ENCODE measurements around the gene KIF22. TPM values are rescaled to one million over a fixed set of nuclear protein-coding genes. Genes with fewer than 3 reads are reported as not detected.

Gene KIF22
- total and polyA plus RNA-seq, 2 experiments from 2014 or later: 59.5 to 121 TPM

GRCh38 chr16:29819506-29819905 is 29.0 kb downstream of the KIF22 start:
- no peak for DNase-seq (ENCODE audit: low read depth in 1 of 2, low spot score in 1 of 2)
- Histone ChIP-seq H3K4me1 (ENCODE audit: low read depth) (peaks cover 12% of the 10 kb centered on the region), H3K27ac (no peak overlapping the region), H3K27me3 (no peaks in the 10 kb centered on the region), H3K36me3 (peaks cover 12% of the 10 kb centered on the region), H3K9me3 (ENCODE audit: low read depth) (no peaks in the 10 kb centered on the region), H3K4me3 (no peak overlapping the region)
- no peak for TF ChIP-seq CTCF (IDR thresholded peaks at IDR 0.05; ENCODE audit: low read depth, low read length)

GRCh38 chr16:29820271-29820701 is 29.7 kb downstream of the KIF22 start, which contains the start of gene MVP:
TSS of gene MVP (plus strand) at chr16:29820462. CDS start at chr16:29830550, 10,088 bp downstream.
- no peak for TF ChIP-seq CTCF (IDR thresholded peaks at IDR 0.05; ENCODE audit: low read depth, low read length)
- peaks cover 7% of the 10 kb centered on the region for H3K4me1 ChIP-seq (ENCODE audit: low read depth)
- no peak within 1 kb of the TSS for H3K27ac ChIP-seq
- H3K27me3 ChIP-seq: no peaks in the 10 kb centered on the region
- H3K9me3 ChIP-seq (ENCODE audit: low read depth): no peaks in the 10 kb centered on the region
- H3K36me3 ChIP-seq: peaks cover 12% of the 10 kb centered on the region
- peak in 1 of 2 donors; percentile 74 for DNase-seq (ENCODE audit: low read depth in 1 of 2, low spot score in 1 of 2)
- peak within 1 kb of the TSS; percentile 1 for H3K4me3 ChIP-seq

GRCh38 chr16:29820730-29821642 is 30.4 kb downstream of the KIF22 start:
- no peak for TF ChIP-seq CTCF (IDR thresholded peaks at IDR 0.05; ENCODE audit: low read depth, low read length)
- Histone ChIP-seq H3K27me3 (no peaks in the 10 kb centered on the region), H3K27ac (no peak overlapping the region), H3K9me3 (ENCODE audit: low read depth) (no peaks in the 10 kb centered on the region), H3K36me3 (peaks cover 12% of the 10 kb centered on the region), H3K4me1 (ENCODE audit: low read depth) (peaks cover 4% of the 10 kb centered on the region), H3K4me3 (peak overlapping the region; percentile 1)
- DNase-seq (ENCODE audit: low read depth in 1 of 2, low spot score in 1 of 2): no peak

GRCh38 chr16:29821643-29822115 is 31.1 kb downstream of the KIF22 start:
- Histone ChIP-seq H3K36me3 (peaks cover 12% of the 10 kb centered on the region), H3K9me3 (ENCODE audit: low read depth) (no peaks in the 10 kb centered on the region), H3K4me1 (ENCODE audit: low read depth) (peaks cover 4% of the 10 kb centered on the region), H3K27me3 (no peaks in the 10 kb centered on the region), H3K4me3 (no peak overlapping the region), H3K27ac (no peak overlapping the region)
- peak in 1 of 2 donors; percentile 83 for DNase-seq (ENCODE audit: low read depth in 1 of 2, low spot score in 1 of 2)
- TF ChIP-seq CTCF (IDR thresholded peaks at IDR 0.05; ENCODE audit: low read depth, low read length): no peak

- no peak for TF ChIP-seq CTCF (IDR thresholded peaks at IDR 0.05; ENCODE audit: low read depth, low read length)
- DNase-seq (ENCODE audit: low read depth in 1 of 2, low spot score in 1 of 2): peak in 1 of 2 donors; percentile 66
- no peak overlapping the region for H3K27ac ChIP-seq
- no peaks in the 10 kb centered on the region for H3K4me1 ChIP-seq (ENCODE audit: low read depth)
- no peaks in the 10 kb centered on the region for H3K9me3 ChIP-seq (ENCODE audit: low read depth)
- H3K4me3 ChIP-seq: no peak overlapping the region
- H3K27me3 ChIP-seq: no peaks in the 10 kb centered on the region
- H3K36me3 ChIP-seq: peaks cover 4% of the 10 kb centered on the region
Observed at GRCh38 chr16:29824589-29825144, 34.1 kb downstream of the KIF22 start.

Measured in cardiac muscle cell (in vitro differentiated cells and primary cell).